K562 (cell line): ENCODE measurements around the gene TRA2B. TPM values are rescaled to one million over a fixed set of nuclear protein-coding genes. Genes with fewer than 3 reads are reported as not detected.
A peak's percentile ranks its signal among the peaks of the same experiment; 100 is the strongest.

Experiments
- CBFB ChIP-seq: sonication (generic); formaldehyde crosslinking; IDR thresholded peaks from 2 replicates; pipeline ENCODE4 v1.4.0; 2020; ENCODE audit warnings: mild to moderate bottlenecking, missing genetic modification reagents
- ESRRA ChIP-seq: fragments of 450-650 bp; IDR thresholded peaks from 2 replicates; pipeline ENCODE4 v1.6.1; 2014; ENCODE audit warnings: low read depth, mild to moderate bottlenecking, moderate library complexity, borderline replicate concordance
- NR2C2 ChIP-seq, 2 experiments: fragments of 200-800 bp in 1 of 2; sonication (Bioruptor generic) in 1 of 2; sonication (generic) in 1 of 2; formaldehyde crosslinking in 1 of 2; IDR thresholded peaks; 2 replicates each; pipeline versions ENCODE4 v1.6.1 to v1.8.0; 2016 to 2022; ENCODE audit warnings: mild to moderate bottlenecking in 1 of 2, missing compliant biosample characterization in 1 of 2, missing genetic modification characterization in 1 of 2, missing genetic modification reagents in 1 of 2
- SRSF3 ChIP-seq: fragments of 200-400 bp; formaldehyde crosslinking; IDR thresholded peaks from 2 replicates; pipeline ENCODE4 v1.6.1; 2016; ENCODE audit warnings: mild to moderate bottlenecking, low read length, moderate library complexity; ENCODE audit not compliant: insufficient read depth
- TARDBP ChIP-seq: fragments of 450-650 bp; IDR thresholded peaks from 2 replicates; pipeline ENCODE4 v1.6.1; 2016
- TOE1 ChIP-seq, 2 experiments: fragments of 450-650 bp in 1 of 2; sonication (generic) in 1 of 2; formaldehyde crosslinking in 1 of 2; IDR thresholded peaks; 2 replicates each; pipeline versions ENCODE4 v1.7.1 to v1.8.0; 2016 to 2022; ENCODE audit warnings: borderline replicate concordance in 2 of 2, mild to moderate bottlenecking in 2 of 2, antibody characterized with exemption in 1 of 2, inconsistent platforms in 1 of 2, low read depth in 1 of 2, missing genetic modification reagents in 1 of 2, moderate library complexity in 1 of 2
- ZNF263 ChIP-seq: sonication (generic); formaldehyde crosslinking; IDR thresholded peaks from 2 replicates; pipeline ENCODE4 v1.8.0; 2022; ENCODE audit warnings: mild to moderate bottlenecking, missing genetic modification reagents, borderline replicate concordance
- polyA plus RNA-seq, 8 experiments: library from polyadenylated mRNA; depleted of rRNA in 4 of 8; stranded (reverse) in 5 of 8; unstranded in 3 of 8; fragments of >200 nt; fragmentation: Nextera tagmentation in 2 of 8; fragmentation: Illumina TruSeq in 1 of 8; extraction: Ambion mirVana in 2 of 8; extraction: Trizol in 1 of 8; gene quantifications; 2 replicates each; pipeline versions ENCODE4 v1.2.1 to v1.2.3, GENCODE V29; 2011 to 2014; ENCODE audit warnings: inconsistent platforms in 1 of 8, missing spikeins in 1 of 8
- total RNA-seq, 7 experiments: library from RNA; depleted of rRNA in 6 of 7; stranded (reverse); fragments of >200 nt in 6 of 7; fragmentation: Illumina TruSeq in 2 of 7; extraction: Trizol in 2 of 7; gene quantifications; 2 replicates each; pipeline versions ENCODE4 v1.2.1 to v1.2.3, GENCODE V29; 2011 to 2021; ENCODE audit warnings: low replicate concordance in 1 of 7
- TF ChIP-seq, protein P1 (sequence below), 2 experiments: fragments of 450-650 bp; IDR thresholded peaks; 2 replicates each; pipeline ENCODE4 v1.6.1; 2018; ENCODE audit warnings: mild to moderate bottlenecking in 2 of 2, low read depth in 1 of 2; ENCODE audit not compliant: partially characterized antibody in 2 of 2
- TF ChIP-seq, protein P2 (sequence below): sonication (generic); formaldehyde crosslinking; IDR thresholded peaks from 2 replicates; pipeline ENCODE4 v1.8.0; 2023; ENCODE audit warnings: mild to moderate bottlenecking, missing genetic modification reagents
- TF ChIP-seq, protein P3 (sequence below): sonication (generic); formaldehyde crosslinking; IDR thresholded peaks from 2 replicates; pipeline ENCODE4 v1.8.0; 2022; ENCODE audit warnings: missing genetic modification reagents, mild to moderate bottlenecking, borderline replicate concordance
- TF ChIP-seq, protein P4 (sequence below): fragments of 250-450 bp; sonication (Bioruptor Pico); IDR thresholded peaks from 2 replicates; pipeline ENCODE4 v1.4.0; 2020; ENCODE audit warnings: mild to moderate bottlenecking, moderate library complexity

The TRA2B gene
- total and polyA plus RNA-seq, 9 of the 15 experiments (the other 6 are each of a cell fraction or from before 2014, with no cell fraction given), result 105 to 411 (median 278) TPM

DNA sequence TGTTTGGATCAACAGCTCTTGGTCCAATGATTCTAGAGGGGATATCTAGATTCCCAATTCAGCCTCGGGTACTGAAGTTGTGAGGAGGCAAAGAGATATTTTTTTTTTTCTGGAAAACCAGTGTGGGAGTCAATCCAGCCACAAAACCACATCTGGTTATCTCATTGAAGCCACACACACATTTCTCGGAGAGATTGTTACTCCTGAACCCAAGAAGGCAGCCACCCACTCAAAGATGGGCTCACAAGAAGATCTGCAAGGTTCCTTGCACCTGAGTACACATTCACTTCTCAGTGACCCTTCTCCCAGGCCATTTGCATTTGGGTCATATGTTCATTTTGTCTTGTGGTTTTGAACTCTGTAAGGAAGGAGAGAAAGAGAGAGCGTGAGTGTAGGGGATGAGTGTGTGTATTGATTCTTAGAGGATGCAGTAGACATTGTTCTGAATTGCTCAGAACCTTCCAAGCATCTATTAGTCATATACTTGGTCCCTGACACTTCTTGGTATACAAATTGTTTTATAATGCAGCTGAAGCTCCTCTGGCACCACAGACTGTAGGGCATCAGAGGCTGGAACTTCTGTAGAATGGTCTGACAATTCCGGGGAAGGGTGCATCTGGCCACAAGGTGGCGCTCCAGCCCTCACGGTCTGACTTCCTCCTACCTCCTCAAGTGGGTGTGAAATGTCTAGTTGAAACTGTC, 39.3 kb upstream of the TRA2B start (continued):
- TF ChIP-seq ESRRA, result peak; percentile 88; the same call in 1 of the 2 replicates
- TF ChIP-seq, protein P1, sequence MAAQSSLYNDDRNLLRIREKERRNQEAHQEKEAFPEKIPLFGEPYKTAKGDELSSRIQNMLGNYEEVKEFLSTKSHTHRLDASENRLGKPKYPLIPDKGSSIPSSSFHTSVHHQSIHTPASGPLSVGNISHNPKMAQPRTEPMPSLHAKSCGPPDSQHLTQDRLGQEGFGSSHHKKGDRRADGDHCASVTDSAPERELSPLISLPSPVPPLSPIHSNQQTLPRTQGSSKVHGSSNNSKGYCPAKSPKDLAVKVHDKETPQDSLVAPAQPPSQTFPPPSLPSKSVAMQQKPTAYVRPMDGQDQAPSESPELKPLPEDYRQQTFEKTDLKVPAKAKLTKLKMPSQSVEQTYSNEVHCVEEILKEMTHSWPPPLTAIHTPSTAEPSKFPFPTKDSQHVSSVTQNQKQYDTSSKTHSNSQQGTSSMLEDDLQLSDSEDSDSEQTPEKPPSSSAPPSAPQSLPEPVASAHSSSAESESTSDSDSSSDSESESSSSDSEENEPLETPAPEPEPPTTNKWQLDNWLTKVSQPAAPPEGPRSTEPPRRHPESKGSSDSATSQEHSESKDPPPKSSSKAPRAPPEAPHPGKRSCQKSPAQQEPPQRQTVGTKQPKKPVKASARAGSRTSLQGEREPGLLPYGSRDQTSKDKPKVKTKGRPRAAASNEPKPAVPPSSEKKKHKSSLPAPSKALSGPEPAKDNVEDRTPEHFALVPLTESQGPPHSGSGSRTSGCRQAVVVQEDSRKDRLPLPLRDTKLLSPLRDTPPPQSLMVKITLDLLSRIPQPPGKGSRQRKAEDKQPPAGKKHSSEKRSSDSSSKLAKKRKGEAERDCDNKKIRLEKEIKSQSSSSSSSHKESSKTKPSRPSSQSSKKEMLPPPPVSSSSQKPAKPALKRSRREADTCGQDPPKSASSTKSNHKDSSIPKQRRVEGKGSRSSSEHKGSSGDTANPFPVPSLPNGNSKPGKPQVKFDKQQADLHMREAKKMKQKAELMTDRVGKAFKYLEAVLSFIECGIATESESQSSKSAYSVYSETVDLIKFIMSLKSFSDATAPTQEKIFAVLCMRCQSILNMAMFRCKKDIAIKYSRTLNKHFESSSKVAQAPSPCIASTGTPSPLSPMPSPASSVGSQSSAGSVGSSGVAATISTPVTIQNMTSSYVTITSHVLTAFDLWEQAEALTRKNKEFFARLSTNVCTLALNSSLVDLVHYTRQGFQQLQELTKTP (IDR thresholded peaks at IDR 0.05; ENCODE audit: low read depth in 1 of 2, partially characterized antibody in 2 of 2), result peak in 1 of 2 experiments; percentile 69
- TF ChIP-seq NR2C2 (CRISPR knock-in tag; IDR thresholded peaks at IDR 0.05), result no peak
- peak; percentile 27; the same call in 1 of the 2 replicates for TF ChIP-seq NR2C2 (tag; IDR thresholded peaks at IDR 0.05)
- 0 out of 2 replicates have a peak, but pooled peaks have one; percentile 21 for TF ChIP-seq TOE1 (IDR thresholded peaks at IDR 0.05; ENCODE audit: borderline replicate concordance)
- no peak for TF ChIP-seq TOE1 (CRISPR knock-in tag; IDR thresholded peaks at IDR 0.05; ENCODE audit: borderline replicate concordance, low read depth)
- TF ChIP-seq, protein P2, sequence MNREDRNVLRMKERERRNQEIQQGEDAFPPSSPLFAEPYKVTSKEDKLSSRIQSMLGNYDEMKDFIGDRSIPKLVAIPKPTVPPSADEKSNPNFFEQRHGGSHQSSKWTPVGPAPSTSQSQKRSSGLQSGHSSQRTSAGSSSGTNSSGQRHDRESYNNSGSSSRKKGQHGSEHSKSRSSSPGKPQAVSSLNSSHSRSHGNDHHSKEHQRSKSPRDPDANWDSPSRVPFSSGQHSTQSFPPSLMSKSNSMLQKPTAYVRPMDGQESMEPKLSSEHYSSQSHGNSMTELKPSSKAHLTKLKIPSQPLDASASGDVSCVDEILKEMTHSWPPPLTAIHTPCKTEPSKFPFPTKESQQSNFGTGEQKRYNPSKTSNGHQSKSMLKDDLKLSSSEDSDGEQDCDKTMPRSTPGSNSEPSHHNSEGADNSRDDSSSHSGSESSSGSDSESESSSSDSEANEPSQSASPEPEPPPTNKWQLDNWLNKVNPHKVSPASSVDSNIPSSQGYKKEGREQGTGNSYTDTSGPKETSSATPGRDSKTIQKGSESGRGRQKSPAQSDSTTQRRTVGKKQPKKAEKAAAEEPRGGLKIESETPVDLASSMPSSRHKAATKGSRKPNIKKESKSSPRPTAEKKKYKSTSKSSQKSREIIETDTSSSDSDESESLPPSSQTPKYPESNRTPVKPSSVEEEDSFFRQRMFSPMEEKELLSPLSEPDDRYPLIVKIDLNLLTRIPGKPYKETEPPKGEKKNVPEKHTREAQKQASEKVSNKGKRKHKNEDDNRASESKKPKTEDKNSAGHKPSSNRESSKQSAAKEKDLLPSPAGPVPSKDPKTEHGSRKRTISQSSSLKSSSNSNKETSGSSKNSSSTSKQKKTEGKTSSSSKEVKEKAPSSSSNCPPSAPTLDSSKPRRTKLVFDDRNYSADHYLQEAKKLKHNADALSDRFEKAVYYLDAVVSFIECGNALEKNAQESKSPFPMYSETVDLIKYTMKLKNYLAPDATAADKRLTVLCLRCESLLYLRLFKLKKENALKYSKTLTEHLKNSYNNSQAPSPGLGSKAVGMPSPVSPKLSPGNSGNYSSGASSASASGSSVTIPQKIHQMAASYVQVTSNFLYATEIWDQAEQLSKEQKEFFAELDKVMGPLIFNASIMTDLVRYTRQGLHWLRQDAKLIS (CRISPR knock-in tag), result no peak
- TF ChIP-seq, protein P3, sequence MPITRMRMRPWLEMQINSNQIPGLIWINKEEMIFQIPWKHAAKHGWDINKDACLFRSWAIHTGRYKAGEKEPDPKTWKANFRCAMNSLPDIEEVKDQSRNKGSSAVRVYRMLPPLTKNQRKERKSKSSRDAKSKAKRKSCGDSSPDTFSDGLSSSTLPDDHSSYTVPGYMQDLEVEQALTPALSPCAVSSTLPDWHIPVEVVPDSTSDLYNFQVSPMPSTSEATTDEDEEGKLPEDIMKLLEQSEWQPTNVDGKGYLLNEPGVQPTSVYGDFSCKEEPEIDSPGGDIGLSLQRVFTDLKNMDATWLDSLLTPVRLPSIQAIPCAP (CRISPR knock-in tag), result no peak
- no peak for TF ChIP-seq ZNF263 (CRISPR knock-in tag)
- no peak for TF ChIP-seq SRSF3
- TF ChIP-seq CBFB, result peak; percentile 95
- 0 out of 2 replicates have a peak, but pooled peaks have one; percentile 37 for TF ChIP-seq TARDBP
- TF ChIP-seq, protein P4, sequence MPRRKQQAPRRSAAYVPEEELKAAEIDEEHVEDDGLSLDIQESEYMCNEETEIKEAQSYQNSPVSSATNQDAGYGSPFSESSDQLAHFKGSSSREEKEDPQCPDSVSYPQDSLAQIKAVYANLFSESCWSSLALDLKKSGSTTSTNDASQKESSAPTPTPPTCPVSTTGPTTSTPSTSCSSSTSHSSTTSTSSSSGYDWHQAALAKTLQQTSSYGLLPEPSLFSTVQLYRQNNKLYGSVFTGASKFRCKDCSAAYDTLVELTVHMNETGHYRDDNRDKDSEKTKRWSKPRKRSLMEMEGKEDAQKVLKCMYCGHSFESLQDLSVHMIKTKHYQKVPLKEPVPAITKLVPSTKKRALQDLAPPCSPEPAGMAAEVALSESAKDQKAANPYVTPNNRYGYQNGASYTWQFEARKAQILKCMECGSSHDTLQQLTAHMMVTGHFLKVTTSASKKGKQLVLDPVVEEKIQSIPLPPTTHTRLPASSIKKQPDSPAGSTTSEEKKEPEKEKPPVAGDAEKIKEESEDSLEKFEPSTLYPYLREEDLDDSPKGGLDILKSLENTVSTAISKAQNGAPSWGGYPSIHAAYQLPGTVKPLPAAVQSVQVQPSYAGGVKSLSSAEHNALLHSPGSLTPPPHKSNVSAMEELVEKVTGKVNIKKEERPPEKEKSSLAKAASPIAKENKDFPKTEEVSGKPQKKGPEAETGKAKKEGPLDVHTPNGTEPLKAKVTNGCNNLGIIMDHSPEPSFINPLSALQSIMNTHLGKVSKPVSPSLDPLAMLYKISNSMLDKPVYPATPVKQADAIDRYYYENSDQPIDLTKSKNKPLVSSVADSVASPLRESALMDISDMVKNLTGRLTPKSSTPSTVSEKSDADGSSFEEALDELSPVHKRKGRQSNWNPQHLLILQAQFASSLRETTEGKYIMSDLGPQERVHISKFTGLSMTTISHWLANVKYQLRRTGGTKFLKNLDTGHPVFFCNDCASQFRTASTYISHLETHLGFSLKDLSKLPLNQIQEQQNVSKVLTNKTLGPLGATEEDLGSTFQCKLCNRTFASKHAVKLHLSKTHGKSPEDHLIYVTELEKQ, result no peak
